T-helper 1 cell treated with Interleukin-12 subunit alpha and Interleukin-12 subunit beta and Interleukin-4 antibody, amounts not matched to agents 30 μg/mL and 1 μg/mL, for 36 hours (primary cell): Measurements from ENCODE around the gene CD99.

Experiments used
- H3K27ac Mint-ChIP-seq: one replicate; pipeline ENCODE4 v1.8.0; 2021; ENCODE audit warnings: mild to moderate bottlenecking, mixed read lengths
- H3K27me3 Mint-ChIP-seq: one replicate; pipeline ENCODE4 v1.8.0; 2021; ENCODE audit warnings: low read depth, mixed read lengths
- H3K36me3 Mint-ChIP-seq: one replicate; pipeline ENCODE4 v1.8.0; 2021; ENCODE audit warnings: low read depth, mixed read lengths
- H3K4me1 Mint-ChIP-seq: one replicate; pipeline ENCODE4 v1.8.0; 2021; ENCODE audit warnings: low read depth, mixed read lengths
- H3K4me3 Mint-ChIP-seq: one replicate; pipeline ENCODE4 v1.8.0; 2021; ENCODE audit warnings: mild to moderate bottlenecking, moderate library complexity, mixed read lengths
- H3K9me3 Mint-ChIP-seq: one replicate; pipeline ENCODE4 v1.8.0; 2021; ENCODE audit warnings: mixed read lengths

The CD99 gene

DNA sequence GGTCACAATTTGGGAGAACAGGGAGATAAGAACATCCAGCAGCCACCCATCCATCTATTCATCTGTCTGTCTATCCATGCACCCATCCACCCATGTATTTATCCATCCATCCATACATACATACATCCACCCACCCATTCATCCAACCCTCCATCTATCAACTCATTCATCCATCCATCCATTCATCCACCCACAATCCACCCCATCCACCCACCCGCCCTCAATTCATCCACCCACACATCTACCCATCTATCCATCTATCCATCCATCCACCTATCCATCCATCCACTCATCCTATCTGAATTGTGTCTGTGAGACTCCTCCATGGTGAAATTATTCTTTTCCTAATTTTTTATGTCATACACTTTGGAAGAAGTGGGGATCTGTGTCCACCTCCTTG is 6.8 kb upstream of the CD99 start:
- H3K27me3 Mint-ChIP-seq = peaks cover 7% of the 10 kb centered on the region
- H3K4me3 Mint-ChIP-seq = no peak overlapping the region

DNA sequence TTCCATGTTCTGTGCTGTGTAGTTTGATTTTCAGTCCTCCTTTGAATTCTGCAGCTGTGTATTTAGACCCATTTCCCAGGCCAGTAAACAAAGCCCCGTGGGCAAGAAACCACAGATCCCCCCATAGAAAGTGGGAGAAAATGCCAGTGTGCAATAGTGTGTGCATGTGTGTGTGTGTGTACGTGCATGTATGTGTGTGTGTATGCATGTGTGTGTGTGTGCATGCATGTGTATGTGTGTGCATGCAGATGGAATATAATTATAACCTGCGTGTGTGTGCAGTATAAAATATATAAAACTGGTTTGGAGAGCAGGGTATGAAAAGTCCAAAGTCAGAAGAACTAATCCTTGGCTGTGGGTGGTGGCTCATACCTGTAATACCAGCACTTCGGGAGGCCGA is 5.2 kb upstream of the CD99 start:
- Mint-ChIP-seq H3K36me3 (no peaks in the 10 kb centered on the region), H3K27ac (no peak overlapping the region), H3K27me3 (peaks cover 14% of the 10 kb centered on the region), H3K4me3 (no peak overlapping the region), H3K9me3 (no peaks in the 10 kb centered on the region), H3K4me1 (peaks cover 1% of the 10 kb centered on the region)

More for the DNA sequence above, 6.8 kb upstream of the CD99 start:
- Mint-ChIP-seq H3K4me1 (no peaks in the 10 kb centered on the region), H3K27ac (no peak overlapping the region), H3K9me3 (no peaks in the 10 kb centered on the region), H3K36me3 (no peaks in the 10 kb centered on the region)

DNA sequence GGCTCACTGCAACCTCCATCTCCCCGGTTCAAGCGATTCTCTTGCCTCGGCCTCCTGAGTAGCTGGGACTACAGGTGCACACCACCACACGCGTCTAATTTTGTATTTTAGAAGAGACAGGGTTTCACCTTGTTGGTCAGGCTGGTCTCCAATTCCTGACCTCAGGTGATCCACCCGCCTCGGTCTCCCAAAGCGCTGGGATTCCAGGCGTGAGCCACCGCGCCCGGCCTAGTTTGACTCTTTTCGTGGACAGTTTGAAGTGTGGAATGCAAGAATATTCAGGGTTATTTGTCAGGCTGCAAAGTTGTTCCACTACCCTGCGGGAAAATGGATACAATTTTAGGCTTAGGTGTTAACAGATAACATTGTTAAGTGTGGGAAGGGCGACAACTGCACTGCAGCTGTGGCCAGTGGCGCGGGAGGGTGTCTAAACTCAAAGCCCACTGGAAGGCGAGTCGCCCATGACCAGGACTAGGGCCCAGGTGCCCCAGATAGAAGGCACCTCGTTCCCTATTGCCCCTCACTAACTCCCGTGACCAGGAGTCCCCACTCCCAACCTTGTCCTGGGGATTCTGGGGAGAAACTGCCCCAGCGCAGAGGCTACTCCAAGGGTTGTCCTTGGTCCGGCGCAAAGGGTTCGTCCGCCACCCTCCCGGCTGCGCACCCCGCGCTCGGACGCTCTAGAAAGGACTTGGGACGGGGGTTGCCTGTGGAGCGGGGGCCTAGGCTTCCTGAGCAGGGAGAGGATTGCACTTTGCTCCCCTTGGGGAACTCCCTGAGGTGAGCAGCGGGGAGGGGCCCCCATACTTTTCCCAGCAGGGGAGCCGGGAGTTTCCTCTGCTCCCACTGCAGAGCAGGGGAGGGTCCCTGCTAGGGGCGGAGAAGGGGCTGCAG is 1.1 kb upstream of the CD99 start:
- no peaks in the 10 kb centered on the region for H3K9me3 Mint-ChIP-seq
- peak overlapping the region; percentile 82 for H3K4me3 Mint-ChIP-seq
- no peak overlapping the region for H3K27ac Mint-ChIP-seq
- peaks cover 25% of the 10 kb centered on the region for H3K4me1 Mint-ChIP-seq
- peaks cover 25% of the 10 kb centered on the region for H3K36me3 Mint-ChIP-seq
- peaks cover 14% of the 10 kb centered on the region for H3K27me3 Mint-ChIP-seq

DNA sequence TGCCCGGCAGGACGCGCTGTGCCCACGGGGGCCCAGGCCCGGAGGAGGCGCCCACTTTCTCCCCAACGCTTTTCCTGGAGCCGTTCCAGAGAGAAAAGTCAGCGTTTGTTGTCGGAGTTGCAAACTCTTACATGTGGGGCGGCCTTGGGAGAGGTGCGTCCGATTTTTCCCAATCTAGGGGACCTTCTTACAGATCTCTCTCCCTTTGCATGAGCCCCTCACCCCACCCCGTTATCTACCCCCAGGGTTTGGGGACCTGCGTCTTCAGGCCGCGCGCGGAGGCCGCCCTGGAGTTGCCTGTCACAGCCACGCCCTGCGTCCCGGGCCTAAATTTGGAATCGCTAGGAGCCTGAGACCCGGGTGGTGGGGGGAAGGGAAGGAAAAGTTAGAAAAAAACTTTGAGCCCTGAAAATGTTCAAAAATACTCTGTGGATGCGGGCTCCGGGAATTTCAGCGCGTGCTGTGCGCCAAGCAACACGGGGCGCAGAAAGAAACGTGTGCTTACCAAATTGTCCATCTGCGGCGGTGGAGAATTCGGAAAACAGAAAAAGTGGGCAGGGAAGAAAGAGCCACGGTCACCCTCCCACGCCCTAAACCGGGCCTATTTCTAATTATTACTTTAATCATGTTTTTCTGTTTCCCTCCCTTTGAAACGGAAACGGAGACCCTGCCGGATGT is 587 bp downstream of the CD99 start:
- H3K27me3 Mint-ChIP-seq = peaks cover 14% of the 10 kb centered on the region

DNA sequence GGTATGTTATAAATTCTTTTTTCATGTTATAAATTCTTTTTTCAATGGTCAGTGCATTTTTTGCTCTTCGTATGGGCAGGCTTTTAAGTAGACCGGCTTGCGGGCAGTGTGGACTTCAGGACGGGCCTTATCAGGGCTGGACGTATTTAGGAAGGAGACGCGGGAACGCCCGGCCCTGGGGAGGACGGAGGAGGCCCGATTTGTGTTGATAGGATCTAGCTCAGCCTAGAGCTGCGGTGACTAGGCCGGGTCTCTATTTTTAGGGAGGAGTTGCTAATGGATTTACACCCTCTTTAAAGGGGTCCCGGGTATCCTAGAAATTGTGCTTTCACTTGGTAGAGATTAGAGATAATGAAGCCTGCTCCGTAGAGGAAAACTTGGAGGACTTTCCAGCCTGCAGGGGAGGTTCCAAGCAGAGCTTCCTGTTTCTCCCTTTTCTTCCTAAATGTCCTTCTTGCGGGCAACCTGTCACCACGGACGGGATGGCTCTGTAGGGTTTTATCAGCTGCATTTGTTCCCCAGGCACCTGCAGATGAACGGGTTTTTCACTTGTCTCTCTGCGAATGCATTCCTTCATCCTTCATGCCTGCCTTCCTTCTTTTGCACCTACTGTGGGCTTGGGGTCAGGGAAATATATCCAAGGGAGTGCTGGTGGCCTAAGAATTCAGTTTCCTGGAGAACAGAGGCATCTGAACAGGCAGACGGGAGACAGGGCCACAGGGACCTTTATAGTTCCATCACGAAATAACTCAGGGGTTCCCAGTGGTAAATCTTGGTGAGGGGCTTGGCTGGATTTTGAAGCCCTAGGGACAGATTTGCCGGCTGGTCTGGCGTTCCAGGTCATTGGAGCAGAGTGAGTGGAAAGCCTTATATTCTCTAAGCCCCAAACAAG is 1.4 kb downstream of the CD99 start:
- Mint-ChIP-seq H3K4me3 (peak overlapping the region; percentile 97), H3K9me3 (no peaks in the 10 kb centered on the region), H3K27ac (peak overlapping the region; percentile 95), H3K4me1 (peaks cover 46% of the 10 kb centered on the region), H3K36me3 (peaks cover 31% of the 10 kb centered on the region), H3K27me3 (peaks cover 8% of the 10 kb centered on the region)

More for the DNA sequence above, 587 bp downstream of the CD99 start:
- no peaks in the 10 kb centered on the region for H3K9me3 Mint-ChIP-seq
- peak overlapping the region; percentile 97 for H3K4me3 Mint-ChIP-seq
- H3K4me1 Mint-ChIP-seq = peaks cover 39% of the 10 kb centered on the region
- H3K27ac Mint-ChIP-seq = peak overlapping the region; percentile 95
- peaks cover 28% of the 10 kb centered on the region for H3K36me3 Mint-ChIP-seq

DNA sequence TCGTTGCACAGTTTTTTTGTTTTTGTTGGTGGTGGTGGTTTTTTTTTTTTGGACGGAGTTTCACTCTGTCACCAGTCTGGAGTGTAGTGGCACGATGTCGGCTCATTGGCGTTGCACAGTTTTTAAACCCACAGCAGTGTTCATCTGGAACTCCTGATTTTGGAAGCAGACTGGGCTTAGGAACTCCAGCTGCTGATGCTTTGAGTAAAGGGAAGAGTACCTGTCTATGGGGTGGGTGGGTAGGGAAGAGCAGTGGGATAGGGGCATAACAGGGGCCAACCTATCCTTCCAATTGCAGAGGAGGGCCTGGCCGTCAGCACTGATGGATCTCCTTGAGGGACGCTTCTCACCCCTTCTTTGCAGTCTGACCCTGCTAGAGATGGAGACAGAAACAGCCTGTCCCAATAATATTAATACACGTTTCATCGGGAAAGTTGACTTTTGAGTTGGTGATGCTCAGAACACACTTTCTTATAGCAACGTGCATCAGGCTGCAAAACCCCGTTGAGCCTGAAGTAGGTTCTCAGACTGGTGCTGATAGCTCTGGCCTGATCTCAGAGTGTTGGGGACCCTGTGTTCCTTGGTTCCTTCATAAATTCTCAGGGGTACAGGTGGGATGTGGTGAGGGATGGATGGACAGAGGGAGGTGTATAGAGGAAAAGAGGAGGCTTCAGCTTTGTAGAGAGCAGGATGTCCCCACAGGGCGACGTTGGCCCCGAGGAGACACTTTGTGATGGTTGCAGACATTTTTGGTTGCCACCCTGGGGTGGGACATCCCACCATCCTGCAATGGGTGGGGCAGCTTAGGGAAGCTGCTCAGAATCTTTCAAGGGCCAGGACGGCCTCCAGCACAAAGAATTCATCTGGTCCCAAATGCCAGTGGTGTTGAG is 2.3 kb downstream of the CD99 start:
- H3K27ac Mint-ChIP-seq = peak overlapping the region; percentile 95
- H3K27me3 Mint-ChIP-seq = peaks cover 8% of the 10 kb centered on the region
- peak overlapping the region; percentile 97 for H3K4me3 Mint-ChIP-seq
- no peaks in the 10 kb centered on the region for H3K9me3 Mint-ChIP-seq
- peaks cover 38% of the 10 kb centered on the region for H3K36me3 Mint-ChIP-seq
- H3K4me1 Mint-ChIP-seq = peaks cover 54% of the 10 kb centered on the region

DNA sequence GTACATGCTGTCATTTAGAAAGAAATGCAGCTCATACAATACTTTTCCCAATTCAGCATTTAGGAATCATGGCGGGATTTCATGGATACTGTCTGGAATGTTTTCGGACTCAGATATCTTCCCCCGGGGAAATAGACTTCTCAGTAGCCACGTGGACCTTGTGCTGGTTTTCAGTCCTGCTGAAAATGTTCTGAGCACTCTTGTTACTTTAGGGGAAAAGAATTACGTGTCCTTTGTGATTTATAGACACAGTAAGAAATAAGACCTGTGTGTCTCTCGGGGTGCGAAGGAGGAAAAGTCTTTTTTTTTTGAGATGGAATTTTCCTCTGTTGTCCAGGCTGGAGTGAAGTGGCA is 3.8 kb downstream of the CD99 start:
- Mint-ChIP-seq H3K4me3 (peak overlapping the region; percentile 97), H3K36me3 (peaks cover 48% of the 10 kb centered on the region)

DNA sequence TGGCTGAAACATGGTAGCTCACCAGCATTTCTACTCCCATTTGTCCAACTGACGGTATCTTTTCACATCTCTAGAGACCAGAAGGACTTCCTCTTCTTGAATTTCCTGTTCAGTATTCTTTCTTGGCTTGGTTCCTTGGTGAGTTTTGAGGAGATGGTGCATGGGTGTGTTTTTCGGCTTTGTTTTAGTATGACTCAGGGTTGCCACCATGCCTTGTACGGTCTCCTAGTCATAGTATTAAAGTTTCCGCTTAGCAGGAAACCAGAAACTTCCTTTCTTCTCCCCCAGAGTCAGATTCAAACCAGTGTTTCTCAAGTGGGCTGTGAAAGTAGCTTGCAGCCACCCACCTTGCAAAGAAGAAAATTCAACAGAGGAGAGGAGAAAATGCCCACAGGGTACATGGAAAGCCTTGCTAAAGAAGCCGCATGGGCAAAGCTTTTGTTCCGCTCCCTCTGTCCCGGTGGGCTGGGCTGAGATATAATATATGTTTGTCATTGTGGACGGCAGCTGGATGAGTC is 5.7 kb downstream of the CD99 start:
- Mint-ChIP-seq H3K27me3 (no peaks in the 10 kb centered on the region), H3K9me3 (peaks cover 7% of the 10 kb centered on the region), H3K36me3 (peaks cover 64% of the 10 kb centered on the region), H3K27ac (peak overlapping the region; percentile 95), H3K4me1 (peaks cover 78% of the 10 kb centered on the region), H3K4me3 (peak overlapping the region; percentile 75)

More for the DNA sequence above, 3.8 kb downstream of the CD99 start:
- peak overlapping the region; percentile 95 for H3K27ac Mint-ChIP-seq
- peaks cover 63% of the 10 kb centered on the region for H3K4me1 Mint-ChIP-seq
- H3K9me3 Mint-ChIP-seq = no peaks in the 10 kb centered on the region
- H3K27me3 Mint-ChIP-seq = peaks cover under 1% of the 10 kb centered on the region

DNA sequence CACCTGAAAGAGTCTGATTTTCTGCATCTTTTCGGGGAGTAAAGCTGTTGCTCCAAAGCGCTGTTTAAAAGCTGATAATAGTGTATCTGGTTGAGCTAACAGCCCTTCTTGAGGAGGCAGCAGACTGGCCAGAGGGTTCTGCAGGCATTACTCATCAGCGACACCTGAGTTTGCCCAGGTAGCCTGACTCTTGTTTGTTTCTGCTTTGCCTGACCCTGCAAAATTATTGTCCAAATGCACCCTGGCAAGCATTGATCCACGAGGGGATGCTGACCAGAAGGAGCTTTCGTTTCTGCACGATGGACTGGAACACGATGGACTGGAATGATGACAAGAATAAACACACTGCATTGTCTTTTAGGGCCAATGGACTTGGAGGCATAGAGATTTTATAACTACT is 6.2 kb downstream of the CD99 start:
- H3K27ac Mint-ChIP-seq = peak overlapping the region; percentile 95
- peaks cover 81% of the 10 kb centered on the region for H3K4me1 Mint-ChIP-seq
- no peaks in the 10 kb centered on the region for H3K27me3 Mint-ChIP-seq
- peaks cover 7% of the 10 kb centered on the region for H3K9me3 Mint-ChIP-seq
- H3K36me3 Mint-ChIP-seq = peaks cover 62% of the 10 kb centered on the region
- H3K4me3 Mint-ChIP-seq = peak overlapping the region; percentile 75

DNA sequence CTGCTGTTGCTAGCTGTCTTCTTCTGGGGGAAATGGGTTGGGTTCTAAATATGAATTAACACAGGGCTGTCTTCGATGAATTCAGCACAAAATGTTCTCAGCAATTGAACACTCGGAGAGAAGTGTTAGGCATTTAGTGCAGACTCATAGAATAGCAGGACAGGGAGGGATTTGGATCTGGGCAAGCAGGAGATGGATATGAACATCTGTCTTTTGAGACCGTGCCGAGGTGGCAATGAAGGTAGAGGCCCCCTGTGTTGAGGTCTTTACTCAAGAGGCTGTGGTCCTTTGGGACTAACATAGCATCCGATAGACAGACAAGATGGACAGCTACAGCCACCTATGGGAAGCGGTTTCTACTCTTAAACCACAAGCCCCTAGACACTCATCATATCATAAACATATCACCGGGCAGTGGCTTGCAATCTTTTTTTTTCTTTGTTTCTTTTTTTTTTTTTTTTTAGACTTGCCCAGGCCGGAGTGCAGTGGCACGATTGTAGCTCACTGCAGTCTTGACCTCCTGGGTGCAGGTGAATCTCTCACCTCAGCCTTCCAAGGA is 6.7 kb downstream of the CD99 start:
- peak overlapping the region; percentile 75 for H3K4me3 Mint-ChIP-seq
- H3K9me3 Mint-ChIP-seq = peaks cover 7% of the 10 kb centered on the region
- peak overlapping the region; percentile 95 for H3K27ac Mint-ChIP-seq
- peaks cover 81% of the 10 kb centered on the region for H3K4me1 Mint-ChIP-seq
- H3K36me3 Mint-ChIP-seq = peaks cover 59% of the 10 kb centered on the region
- no peaks in the 10 kb centered on the region for H3K27me3 Mint-ChIP-seq

DNA sequence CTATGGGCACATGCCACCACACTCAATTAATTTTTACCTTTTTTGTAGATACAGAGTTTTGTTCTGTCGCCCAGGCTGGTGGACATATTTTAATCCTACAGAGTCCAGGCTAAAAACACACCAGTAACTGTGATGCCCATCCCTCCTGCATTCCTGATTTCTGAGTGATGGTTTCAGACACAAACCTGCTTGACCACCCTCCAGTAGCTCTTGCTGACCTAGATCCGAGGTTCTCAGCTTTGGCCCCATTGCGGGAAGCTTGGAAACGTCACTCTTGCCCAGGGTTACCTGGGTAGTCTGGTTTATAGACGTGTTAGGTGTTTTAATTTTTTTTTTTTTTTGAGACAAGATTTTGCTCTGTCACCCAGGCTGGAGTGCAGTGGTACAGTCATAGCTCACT is 7.5 kb downstream of the CD99 start:
- H3K4me3 Mint-ChIP-seq = peak overlapping the region; percentile 75
- no peak overlapping the region for H3K27ac Mint-ChIP-seq
- peaks cover 82% of the 10 kb centered on the region for H3K4me1 Mint-ChIP-seq
- H3K9me3 Mint-ChIP-seq = peaks cover 7% of the 10 kb centered on the region
- H3K36me3 Mint-ChIP-seq = peaks cover 58% of the 10 kb centered on the region
- no peaks in the 10 kb centered on the region for H3K27me3 Mint-ChIP-seq

DNA sequence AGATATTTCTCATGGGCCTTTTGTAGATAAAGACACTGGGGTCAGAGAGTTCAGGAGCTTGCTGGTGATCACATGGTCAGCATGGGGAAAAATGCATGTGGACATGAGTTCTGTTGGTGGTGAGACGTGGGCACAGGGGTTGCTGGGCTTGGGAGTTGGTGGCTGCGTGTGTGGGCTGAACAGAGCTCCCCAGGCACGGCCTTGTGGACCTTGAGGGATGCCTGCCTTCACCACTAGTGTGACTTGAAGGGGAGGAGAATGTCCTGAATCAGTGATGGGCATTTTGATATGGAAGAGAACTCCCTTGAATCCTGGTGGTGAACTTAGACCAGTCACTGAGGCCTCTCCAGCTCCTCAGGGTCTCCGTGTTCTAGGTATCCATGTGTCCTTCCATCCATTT is 8.9 kb downstream of the CD99 start:
- Mint-ChIP-seq H3K4me1 (peaks cover 82% of the 10 kb centered on the region), H3K27ac (no peak overlapping the region), H3K27me3 (no peaks in the 10 kb centered on the region), H3K4me3 (no peak overlapping the region), H3K36me3 (peaks cover 51% of the 10 kb centered on the region), H3K9me3 (peaks cover 7% of the 10 kb centered on the region)
